GM18873 (cell line): ENCODE results near the gene ICOSLG.
"Not testable (repeated sequence)": the region's sequence is repeated elsewhere in the genome, so short reads cannot be mapped to it uniquely, and the experiment has no call there.

ENCODE experiments used
- ATAC-seq: cut with Tn5 transposase; IDR thresholded peaks from one replicate; pipeline ENCODE4 v1.9.1; 2021; ENCODE audit warnings: mild to moderate bottlenecking, moderate library complexity, moderate number of reproducible peaks; ENCODE audit not compliant: unreplicated experiment, low FRiP score

The ICOSLG gene, protein sequence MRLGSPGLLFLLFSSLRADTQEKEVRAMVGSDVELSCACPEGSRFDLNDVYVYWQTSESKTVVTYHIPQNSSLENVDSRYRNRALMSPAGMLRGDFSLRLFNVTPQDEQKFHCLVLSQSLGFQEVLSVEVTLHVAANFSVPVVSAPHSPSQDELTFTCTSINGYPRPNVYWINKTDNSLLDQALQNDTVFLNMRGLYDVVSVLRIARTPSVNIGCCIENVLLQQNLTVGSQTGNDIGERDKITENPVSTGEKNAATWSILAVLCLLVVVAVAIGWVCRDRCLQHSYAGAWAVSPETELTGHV

GRCh38 chr21:44240842-44241241 is at the start of gene ICOSLG:
Gene ICOSLG (minus strand): TSS chr21:44240943. CDS start chr21:44240817, 126 bp downstream.
- ATAC-seq, result not testable (repeated sequence)

DNA sequence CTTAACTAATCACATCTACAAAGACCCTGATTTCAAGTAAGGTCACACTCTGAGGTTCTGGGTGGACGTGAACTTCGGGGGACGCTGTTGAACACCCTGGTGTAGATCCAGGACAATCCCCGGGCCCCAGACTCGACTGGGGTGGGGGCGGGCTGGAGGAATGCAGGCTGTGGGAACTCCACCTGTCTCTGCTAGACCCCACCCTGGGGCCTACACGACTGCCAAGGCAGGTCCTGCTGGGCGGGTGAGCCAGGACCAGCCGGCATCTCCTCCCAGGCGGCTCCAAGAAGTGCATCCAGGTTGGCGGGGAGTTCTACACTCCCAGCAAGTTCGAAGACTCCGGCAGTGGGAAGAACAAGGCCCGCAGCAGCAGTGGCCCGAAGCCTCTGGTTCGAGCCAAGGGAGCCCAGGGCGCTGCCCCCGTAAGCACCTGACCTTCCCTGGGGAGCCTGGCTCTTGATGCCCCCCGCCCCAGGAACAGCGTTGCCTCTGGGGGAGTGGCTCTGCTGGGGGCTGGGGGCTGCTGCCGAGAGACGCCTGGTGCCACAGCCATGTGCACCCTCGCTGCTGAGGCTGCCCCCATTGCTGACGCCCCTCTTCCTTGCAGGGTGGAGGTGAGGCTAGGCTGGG is 48.8 kb upstream of the ICOSLG start:
- ATAC-seq, result no peak

DNA sequence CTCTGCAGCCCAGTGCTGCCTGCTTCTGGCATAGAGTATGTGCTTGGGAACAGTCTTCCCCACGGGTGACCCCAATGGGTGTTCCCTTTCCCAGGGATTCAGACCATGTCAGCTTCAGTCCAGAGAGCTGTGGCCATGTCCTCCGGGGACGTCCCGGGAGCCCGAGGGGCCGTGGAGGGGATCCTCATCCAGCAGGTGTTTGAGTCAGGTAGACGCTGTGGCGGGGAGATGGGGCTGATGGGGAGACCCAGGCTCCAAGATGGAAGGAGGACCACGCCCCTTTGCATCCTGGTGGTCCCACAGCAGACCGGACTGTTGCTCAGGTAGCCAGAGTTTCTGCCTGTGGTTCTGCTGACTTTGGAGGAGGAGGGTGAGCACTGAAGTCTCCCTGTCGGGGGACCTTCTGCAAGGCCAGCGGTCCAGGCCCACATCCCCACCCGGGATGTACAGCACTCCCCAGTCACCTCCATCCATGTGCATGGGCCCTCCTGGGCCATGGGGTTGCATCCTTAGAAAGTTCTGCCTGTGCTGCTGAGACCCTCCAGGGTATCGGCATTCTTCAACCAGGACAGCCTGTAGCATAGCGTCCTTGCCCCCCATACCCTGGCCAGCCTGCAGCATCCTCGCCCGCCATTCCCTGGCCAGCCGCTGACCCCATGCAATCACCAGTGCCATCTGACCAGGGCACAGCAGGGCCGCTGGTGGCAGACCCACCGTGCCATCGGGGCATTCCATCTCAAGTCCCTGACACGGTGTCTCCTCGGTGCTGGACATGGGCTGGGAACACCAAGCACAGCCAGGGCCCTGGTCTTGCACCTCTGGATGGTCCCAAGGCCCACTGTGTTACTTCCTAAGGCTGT is 47.7 kb upstream of the ICOSLG start:
- no peak for ATAC-seq

DNA sequence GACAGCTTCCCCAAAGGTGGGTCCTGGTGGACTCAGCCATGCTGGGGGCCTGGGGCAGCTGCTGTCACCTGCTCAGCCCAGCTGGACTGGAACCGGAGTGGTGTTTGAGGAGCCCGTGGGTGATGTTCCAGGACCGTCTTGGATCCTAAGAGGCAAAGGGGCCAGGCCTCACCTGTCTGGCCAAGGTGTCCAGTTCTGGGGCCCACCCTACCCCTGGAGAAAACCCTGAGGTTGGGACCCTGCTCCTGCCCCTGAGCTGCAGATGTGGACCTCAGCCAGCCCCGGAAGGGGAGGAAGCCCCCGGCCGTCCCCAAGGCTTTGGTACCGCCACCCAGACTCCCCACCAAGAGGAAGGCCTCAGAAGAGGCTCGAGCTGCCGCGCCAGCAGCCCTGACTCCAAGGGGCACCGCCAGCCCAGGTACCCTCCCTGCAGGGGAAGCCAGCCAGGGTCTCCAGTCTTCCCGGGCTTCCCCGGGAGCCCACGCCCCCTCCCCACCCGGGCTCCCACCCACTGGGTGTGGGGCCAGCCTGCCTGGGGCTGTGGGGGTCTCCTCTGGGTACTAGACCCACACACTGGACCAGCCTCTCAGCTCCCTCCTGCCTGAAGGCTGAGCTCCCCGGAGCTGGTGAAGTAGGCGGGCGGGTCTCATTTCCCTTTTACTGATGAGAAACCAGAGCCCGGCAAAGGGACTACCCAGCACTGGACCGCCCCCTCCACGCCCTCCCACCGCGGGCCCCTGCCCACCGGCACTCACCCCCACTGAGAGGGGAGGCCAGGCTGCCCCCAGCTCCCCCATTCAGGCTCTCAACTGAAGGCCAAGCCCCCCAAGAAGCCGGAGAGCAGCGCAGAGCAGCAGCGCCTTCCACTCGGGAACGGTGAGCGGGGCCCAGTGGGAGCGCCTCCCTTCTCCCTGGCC is 46.2 kb upstream of the ICOSLG start:
- no peak for ATAC-seq

- ATAC-seq, result no peak
These were observed 45.5 kb upstream of the ICOSLG start for GRCh38 chr21:44286086-44286715.

GRCh38 chr21:44285138-44285992 is 44.6 kb upstream of the ICOSLG start, which contains the start of gene AIRE:
Gene AIRE (plus strand): TSS chr21:44285876. CDS start chr21:44286007, 131 bp downstream.
- ATAC-seq, result no peak

DNA sequence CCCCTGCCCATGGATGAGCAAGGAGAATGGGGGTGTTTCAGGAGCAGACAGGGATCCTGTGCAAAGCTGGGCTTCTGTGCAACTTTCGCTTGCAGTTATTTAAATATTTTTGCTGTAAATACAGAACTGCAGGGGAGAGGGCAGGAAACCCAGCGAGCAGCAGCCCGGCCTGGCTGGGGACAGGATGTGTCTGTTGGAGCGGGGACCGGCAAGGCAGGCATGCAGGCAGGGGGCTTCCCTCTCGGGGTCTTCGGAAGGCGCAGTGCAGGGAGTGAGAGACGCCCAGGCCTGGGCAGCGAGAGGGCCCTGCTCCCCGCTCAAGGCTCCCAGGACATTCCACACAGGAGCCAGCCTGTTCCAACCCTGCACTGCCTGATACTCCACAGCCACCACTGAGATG is 43.2 kb upstream of the ICOSLG start:
- no peak for ATAC-seq

- not testable (repeated sequence) for ATAC-seq
These were observed 42.6 kb upstream of the ICOSLG start for GRCh38 chr21:44283211-44283785.

DNA sequence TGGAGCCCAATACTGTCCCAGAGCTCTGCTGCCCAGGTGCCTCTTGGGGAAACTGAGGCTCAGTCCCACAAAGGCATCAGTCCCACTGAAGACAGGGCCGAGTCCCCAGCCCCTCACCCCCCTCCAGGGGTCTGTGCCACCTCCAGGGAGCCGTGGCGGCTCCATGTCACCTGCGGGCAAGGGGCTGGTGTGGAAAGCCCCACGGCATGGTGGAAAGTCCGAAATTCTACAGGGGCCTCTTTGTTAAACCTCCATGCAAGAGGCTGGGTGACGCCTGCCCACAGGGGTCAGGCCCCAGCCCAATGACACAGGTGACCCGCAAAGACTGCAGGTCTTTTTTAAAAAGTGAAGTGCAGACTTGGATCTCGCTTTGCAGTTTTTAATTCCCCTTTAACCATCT is 41.6 kb upstream of the ICOSLG start:
- ATAC-seq, result no peak

DNA sequence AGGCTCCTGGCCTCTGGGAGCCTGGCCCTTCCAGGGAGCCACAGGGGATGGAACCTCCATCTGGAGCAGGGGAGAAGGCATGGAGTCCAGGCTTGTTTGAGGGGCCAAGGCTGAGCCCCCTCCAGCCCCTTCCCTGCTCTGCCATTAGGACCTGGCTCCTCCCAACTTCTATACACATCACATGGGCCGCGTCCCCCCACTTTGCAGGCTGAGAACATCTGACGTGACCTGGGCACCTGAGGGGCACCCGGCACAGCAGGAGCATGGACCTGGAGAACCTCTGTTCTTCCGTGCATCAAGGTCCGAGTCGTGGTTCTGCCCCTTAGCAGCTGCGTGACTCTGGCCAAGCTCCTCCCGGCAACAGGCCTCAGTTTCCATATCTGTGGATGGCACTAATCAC is 41.1 kb upstream of the ICOSLG start:
- ATAC-seq, result no peak

DNA sequence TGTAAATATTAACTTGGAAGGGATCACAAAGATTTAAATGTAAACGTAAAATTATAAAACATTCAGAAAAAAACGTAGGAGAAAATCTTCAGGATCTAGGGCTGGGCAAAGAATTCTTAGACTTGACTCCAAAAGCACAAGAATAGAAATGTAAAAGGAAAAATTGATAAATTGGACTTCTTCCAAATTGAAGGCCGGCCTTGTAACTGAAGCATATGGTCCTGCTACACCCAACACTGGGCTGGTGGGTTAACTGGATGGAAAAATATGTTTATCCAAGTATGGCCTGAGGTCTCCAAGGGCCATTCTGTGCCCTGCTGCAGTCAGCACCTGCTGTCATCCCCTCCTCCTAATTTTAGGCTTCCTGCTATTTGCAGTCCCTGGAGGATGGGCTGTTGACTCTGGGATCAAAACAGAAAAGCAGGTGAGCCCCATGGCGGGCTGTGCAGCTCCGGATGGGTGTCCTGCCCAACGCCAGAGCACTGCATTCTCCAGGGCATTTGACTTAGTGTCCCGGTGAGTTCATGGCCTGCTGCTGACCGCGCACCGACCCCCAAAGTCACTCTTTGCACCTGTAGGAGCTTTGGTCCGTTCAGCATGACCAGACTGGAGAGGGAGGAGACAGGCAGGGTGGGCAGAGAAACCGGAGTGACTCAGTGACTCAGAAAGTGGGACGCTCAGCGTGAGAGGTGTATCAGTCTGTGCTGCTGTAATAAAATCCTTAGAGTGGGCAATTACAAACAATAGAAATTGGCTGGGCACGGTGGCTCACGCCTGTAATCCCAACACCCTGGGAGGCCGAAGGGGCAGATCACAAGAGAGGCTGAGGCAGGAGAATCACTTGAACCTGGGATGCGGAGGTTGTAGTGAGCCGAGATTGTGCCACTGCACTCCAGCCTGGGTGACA is 38.9 kb upstream of the ICOSLG start:
- ATAC-seq, result no peak

GRCh38 chr21:44275041-44275440 is 34.3 kb upstream of the ICOSLG start:
- no peak for ATAC-seq

- ATAC-seq, result no peak
These were observed 32.3 kb upstream of the ICOSLG start for GRCh38 chr21:44273046-44273445.

GRCh38 chr21:44272284-44272858 is 31.6 kb upstream of the ICOSLG start:
- no peak for ATAC-seq

- no peak for ATAC-seq
These were observed 31.0 kb upstream of the ICOSLG start for GRCh38 chr21:44271558-44272283.

DNA sequence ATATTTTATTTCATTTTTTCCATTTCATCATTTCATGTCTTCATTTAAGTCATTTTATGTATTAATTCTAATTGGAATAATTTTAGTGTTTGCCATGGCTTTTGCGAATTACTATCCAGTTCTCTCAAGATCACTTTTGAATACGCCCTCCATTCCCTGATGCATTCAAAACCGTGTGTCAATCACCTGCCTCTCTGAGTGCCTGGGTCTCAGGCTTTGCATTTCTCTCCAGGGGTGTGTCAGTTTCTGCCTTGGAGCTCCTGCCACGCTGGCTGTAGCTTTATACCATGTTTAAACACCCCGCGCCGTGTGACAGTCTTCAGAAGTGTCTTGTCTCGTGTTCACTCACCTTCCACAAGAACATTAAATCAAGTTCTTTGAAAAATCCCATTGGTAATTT is 28.3 kb upstream of the ICOSLG start:
- ATAC-seq, result no peak
